Trophoblast cell (in vitro differentiated cells and primary cell): Measurements from ENCODE around the gene CIB4.

Experiments used
- DNase-seq, 2 donors: peaks; one replicate each; pipeline ENCODE4 v3.0.0-alpha.2; 2016
- H2AFZ ChIP-seq: 2 replicates; pipeline ENCODE4 v1.6.1; 2013; ENCODE audit warnings: low read length, moderate library complexity, mild to moderate bottlenecking; ENCODE audit not compliant: insufficient read depth, poor library complexity
- H2AK5ac ChIP-seq: 2 replicates; pipeline ENCODE4 v1.6.1; 2013; ENCODE audit warnings: mild to moderate bottlenecking, low read length
- H2BK120ac ChIP-seq: 2 replicates; pipeline ENCODE4 v1.6.1; 2013; ENCODE audit warnings: low read length, mild to moderate bottlenecking, moderate library complexity; ENCODE audit not compliant: insufficient read depth, poor library complexity
- H2BK12ac ChIP-seq: 2 replicates; pipeline ENCODE4 v1.6.1; 2013; ENCODE audit warnings: mild to moderate bottlenecking, low read length, moderate library complexity
- H2BK5ac ChIP-seq: 2 replicates; pipeline ENCODE4 v1.6.1; 2013; ENCODE audit warnings: low read length, low read depth, moderate library complexity, mild to moderate bottlenecking; ENCODE audit not compliant: poor library complexity
- H3K14ac ChIP-seq: 2 replicates; pipeline ENCODE4 v1.6.1; 2013; ENCODE audit warnings: mild to moderate bottlenecking, low read length
- H3K18ac ChIP-seq: 2 replicates; pipeline ENCODE4 v1.6.1; 2013; ENCODE audit warnings: mild to moderate bottlenecking, low read length
- H3K23ac ChIP-seq: 2 replicates; pipeline ENCODE4 v1.6.1; 2013; ENCODE audit warnings: low read length
- H3K27ac ChIP-seq: 2 replicates; pipeline ENCODE4 v1.5.1; 2013; ENCODE audit warnings: low read depth, mild to moderate bottlenecking, inconsistent platforms, low read length, moderate library complexity
- H3K27me3 ChIP-seq: 2 replicates; pipeline ENCODE4 v1.6.1; 2013; ENCODE audit warnings: inconsistent platforms, mild to moderate bottlenecking, low read length, moderate library complexity; ENCODE audit not compliant: insufficient read depth
- H3K36me3 ChIP-seq, 2 experiments: 1 replicate in 1 of 2; 2 replicates in 1 of 2; pipeline ENCODE4 v1.6.1; 2013; ENCODE audit warnings: low read length in 2 of 2, mild to moderate bottlenecking in 2 of 2, moderate library complexity in 1 of 2; ENCODE audit not compliant: insufficient read depth in 2 of 2, control insufficient read depth in 1 of 2
- H3K4ac ChIP-seq: 2 replicates; pipeline ENCODE4 v1.6.1; 2013; ENCODE audit warnings: low read depth, mild to moderate bottlenecking, low read length, moderate library complexity
- H3K4me1 ChIP-seq, 2 experiments: 1 replicate in 1 of 2; 2 replicates in 1 of 2; pipeline ENCODE4 v1.6.1; 2013; ENCODE audit warnings: low read length in 2 of 2, mild to moderate bottlenecking in 2 of 2, moderate library complexity in 1 of 2; ENCODE audit not compliant: insufficient read depth in 2 of 2, control insufficient read depth in 1 of 2
- H3K4me2 ChIP-seq: 2 replicates; pipeline ENCODE4 v1.6.1; 2013; ENCODE audit warnings: inconsistent platforms, mild to moderate bottlenecking, low read length, moderate library complexity
- H3K4me3 ChIP-seq: 2 replicates; pipeline ENCODE4 v1.5.1; 2013; ENCODE audit warnings: mild to moderate bottlenecking, low read depth, low read length, inconsistent platforms
- H3K79me1 ChIP-seq: one replicate; pipeline ENCODE4 v1.6.1; 2013; ENCODE audit warnings: low read length
- H3K79me2 ChIP-seq: 2 replicates; pipeline ENCODE4 v1.6.1; 2013; ENCODE audit warnings: low read length, mild to moderate bottlenecking; ENCODE audit not compliant: control insufficient read depth, insufficient read depth, poor library complexity
- H3K9ac ChIP-seq: 2 replicates; pipeline ENCODE4 v1.6.1; 2013; ENCODE audit warnings: mild to moderate bottlenecking, low read length
- H3K9me3 ChIP-seq: 2 replicates; pipeline ENCODE4 v1.6.1; 2013; ENCODE audit warnings: low read depth, mild to moderate bottlenecking, control low read depth, inconsistent platforms, low read length; ENCODE audit not compliant: insufficient read depth
- H4K12ac ChIP-seq: 2 replicates; pipeline ENCODE4 v1.6.1; 2013; ENCODE audit warnings: low read depth, mild to moderate bottlenecking, low read length, moderate library complexity
- H4K8ac ChIP-seq: 2 replicates; pipeline ENCODE4 v1.6.1; 2013; ENCODE audit warnings: low read depth, mild to moderate bottlenecking, low read length, moderate library complexity
- H4K91ac ChIP-seq: one replicate; pipeline ENCODE4 v1.6.1; 2013; ENCODE audit warnings: low read depth, mild to moderate bottlenecking, low read length, moderate library complexity
- WGBS: extraction: QIAGEN DNeasy Blood & Tissue Kit; methylation state at CpG from one replicate; pipeline ENCODE4 v1.1.7; 2013; ENCODE audit warnings: missing lambda C conversion rate; ENCODE audit not compliant: insufficient read length, insufficient coverage; ENCODE audit errors: extremely low coverage; 5-methylcytosine and 5-hydroxymethylcytosine counted together

CIB4 gene

GRCh38 chr2:26627350-26628105 lies 13.6 kb downstream of the CIB4 start:
- Histone ChIP-seq H2AK5ac (no peak overlapping the region), H3K9ac (no peak overlapping the region), H3K9me3 (no peaks in the 10 kb centered on the region), H2AFZ (no peak overlapping the region), H3K4ac (no peak overlapping the region), H2BK120ac (no peak overlapping the region), H3K18ac (no peak overlapping the region), H3K27ac (no peak overlapping the region), H3K27me3 (no peaks in the 10 kb centered on the region), H3K79me1 (peaks cover 3% of the 10 kb centered on the region), H4K12ac (no peak overlapping the region), H2BK5ac (no peak overlapping the region), H3K4me2 (no peak overlapping the region), H4K8ac (no peak overlapping the region), H3K36me3 (no peaks in the 10 kb centered on the region), H3K79me2 (no peaks in the 10 kb centered on the region), H3K14ac (no peak overlapping the region), H2BK12ac (no peak overlapping the region), H3K23ac (no peak overlapping the region), H3K4me3 (no peak overlapping the region), H3K4me1 (peaks cover 3 to 12% of the 10 kb centered on the region in 2 experiments), H4K91ac (no peak overlapping the region)
- DNase-seq: no peak
- WGBS: no CpG with 5 or more reads among the region's 10 CpGs

GRCh38 chr2:26626606-26627005 lies 14.6 kb downstream of the CIB4 start:
- Histone ChIP-seq H3K4me1 (peaks cover 3 to 12% of the 10 kb centered on the region in 2 experiments), H3K4me3 (no peak overlapping the region), H3K27ac (no peak overlapping the region), H3K27me3 (no peaks in the 10 kb centered on the region), H3K4me2 (no peak overlapping the region), H2BK5ac (no peak overlapping the region), H2AFZ (no peak overlapping the region), H3K18ac (no peak overlapping the region), H3K9ac (no peak overlapping the region), H2BK120ac (no peak overlapping the region), H2AK5ac (no peak overlapping the region), H3K79me1 (peaks cover 3% of the 10 kb centered on the region), H2BK12ac (no peak overlapping the region), H3K14ac (no peak overlapping the region), H3K9me3 (no peaks in the 10 kb centered on the region), H3K4ac (no peak overlapping the region), H4K8ac (no peak overlapping the region), H4K12ac (no peak overlapping the region), H3K79me2 (no peaks in the 10 kb centered on the region), H3K23ac (no peak overlapping the region), H4K91ac (no peak overlapping the region), H3K36me3 (no peaks in the 10 kb centered on the region)
- WGBS: no CpG with 5 or more reads among the region's 3 CpGs
- no peak for DNase-seq

- H3K9me3 ChIP-seq: no peaks in the 10 kb centered on the region
- no peak for DNase-seq
- H3K79me1 ChIP-seq: no peaks in the 10 kb centered on the region
- H2BK120ac ChIP-seq: no peak overlapping the region
- H2AFZ ChIP-seq: no peak overlapping the region
- peaks cover 4% of the 10 kb centered on the region for H3K27me3 ChIP-seq
- no peak overlapping the region for H4K12ac ChIP-seq
- no peak overlapping the region for H3K4me2 ChIP-seq
- no peaks in the 10 kb centered on the region for H3K36me3 ChIP-seq
- no peak overlapping the region for H3K4me3 ChIP-seq
- no peaks in the 10 kb centered on the region for H3K4me1 ChIP-seq
- no peak overlapping the region for H2BK5ac ChIP-seq
- no peaks in the 10 kb centered on the region for H3K79me2 ChIP-seq
- no peak overlapping the region for H4K91ac ChIP-seq
- no peak overlapping the region for H3K9ac ChIP-seq
- no peak overlapping the region for H3K18ac ChIP-seq
- no CpG with 5 or more reads among the region's 19 CpGs for WGBS
- H3K27ac ChIP-seq: no peak overlapping the region
- no peak overlapping the region for H3K14ac ChIP-seq
- no peak overlapping the region for H2BK12ac ChIP-seq
- H2AK5ac ChIP-seq: no peak overlapping the region
- no peak overlapping the region for H3K23ac ChIP-seq
- no peak overlapping the region for H4K8ac ChIP-seq
- no peak overlapping the region for H3K4ac ChIP-seq
Measured at GRCh38 chr2:26623541-26624495, 17.3 kb downstream of the CIB4 start.

GRCh38 chr2:26621469-26622199 lies 19.5 kb downstream of the CIB4 start:
- Histone ChIP-seq H3K9me3 (no peaks in the 10 kb centered on the region), H2AK5ac (no peak overlapping the region), H4K12ac (no peak overlapping the region), H3K79me2 (no peaks in the 10 kb centered on the region), H3K23ac (no peak overlapping the region), H3K14ac (no peak overlapping the region), H3K79me1 (no peaks in the 10 kb centered on the region), H3K4me1 (no peaks in the 10 kb centered on the region), H3K9ac (no peak overlapping the region), H2AFZ (no peak overlapping the region), H3K27me3 (peaks cover 4% of the 10 kb centered on the region), H4K91ac (no peak overlapping the region), H3K4me3 (no peak overlapping the region), H2BK12ac (no peak overlapping the region), H3K4ac (no peak overlapping the region), H2BK120ac (no peak overlapping the region), H3K4me2 (no peak overlapping the region), H3K18ac (no peak overlapping the region), H2BK5ac (no peak overlapping the region), H3K36me3 (no peaks in the 10 kb centered on the region), H4K8ac (no peak overlapping the region), H3K27ac (no peak overlapping the region)
- no peak for DNase-seq
- WGBS: no CpG with 5 or more reads among the region's 5 CpGs
